Transverse colon (tissue), 4 donors: Measurements from ENCODE around the gene PRTG. TPM values are rescaled to one million over a fixed set of nuclear protein-coding genes. Genes with fewer than 3 reads are reported as not detected.

Experiments used
- DNase-seq: peaks from one replicate; pipeline ENCODE4 v3.0.0-alpha.2; 2019
- H3K27ac ChIP-seq, 4 donors: fragments of 200-600 bp; sonication (generic); 2 replicates each; pipeline ENCODE4 v1.5.1; 2016 to 2018; ENCODE audit warnings: inconsistent platforms in 4 of 4
- H3K27me3 ChIP-seq: fragments of 200-600 bp; sonication (generic); 2 replicates; pipeline ENCODE4 v1.5.1; 2017; ENCODE audit warnings: inconsistent platforms
- H3K36me3 ChIP-seq, 4 donors: fragments of 200-600 bp; sonication (generic); 2 replicates each; pipeline ENCODE4 v1.5.1; 2017 to 2019; ENCODE audit warnings: inconsistent platforms in 4 of 4
- H3K4me1 ChIP-seq, 4 donors: fragments of 200-600 bp; sonication (generic); 2 replicates each; pipeline ENCODE4 v1.5.1; 2017 to 2020; ENCODE audit warnings: inconsistent platforms in 4 of 4
- H3K4me3 ChIP-seq, 4 donors: fragments of 200-600 bp; sonication (generic); 1 replicate in 1 of 4; 2 replicates in 3 of 4; pipeline versions ENCODE4 v1.5.1 to v1.6.1; 2017 to 2019; ENCODE audit warnings: inconsistent platforms in 4 of 4
- H3K9me3 ChIP-seq, 2 donors: fragments of 200-600 bp; sonication (generic); 2 replicates each; pipeline ENCODE4 v1.5.1; 2017 to 2019; ENCODE audit warnings: inconsistent platforms in 2 of 2
- EP300 ChIP-seq: sonication (generic); formaldehyde crosslinking; IDR thresholded peaks from one replicate; pipeline ENCODE4 v1.6.1; 2017; ENCODE audit warnings: antibody characterized with exemption, low read depth
- POLR2A ChIP-seq: fragments of 450-650 bp; IDR thresholded peaks from one replicate; pipeline ENCODE4 v1.6.1; 2016; ENCODE audit warnings: antibody characterized with exemption, mild to moderate bottlenecking, moderate library complexity
- POLR2AphosphoS5 ChIP-seq, 3 donors: sonication (generic); formaldehyde crosslinking; IDR thresholded peaks; one replicate each; pipeline ENCODE4 v1.6.1; 2016; ENCODE audit warnings: antibody characterized with exemption in 3 of 3
- WGBS, 2 donors: methylation state at CpG; one replicate each; pipeline ENCODE4 v1.1.5; 2018; ENCODE audit warnings: low coverage in 1 of 2; 5-methylcytosine and 5-hydroxymethylcytosine counted together
- in situ Hi-C, 4 donors: fragments of 200-750 bp; cut with MboI; loops; one replicate each; pipeline versions ENCODE4 v1.15.0 to v1.15.1; 2017; ENCODE audit warnings: low sequenced_read_pairs in 3 of 4, low pct_ligation_motif_present in 1 of 4, low pct_unique_long_range_greater_than_20kb in 1 of 4
- intact Hi-C: fragments of 100-400 bp; cut with DNase I; formaldehyde crosslinking; loops from one replicate; pipeline ENCODE4 v1.15.1; 2023; ENCODE audit warnings: low total_unique reads
- total RNA-seq, 4 donors: library from RNA; depleted of rRNA; stranded (reverse); fragments of >200 nt; gene quantifications; one replicate each; pipeline ENCODE4 v1.1.0, GENCODE V29; 2016
- TF ChIP-seq, protein P1 (sequence below), 5 experiments: fragments of 200-600 bp in 3 of 5; fragments of 450-650 bp in 2 of 5; sonication (generic) in 3 of 5; IDR thresholded peaks; 1 replicate in 2 of 5; 2 replicates in 3 of 5; pipeline ENCODE4 v1.5.1; 2016 to 2017; ENCODE audit warnings: antibody characterized with exemption in 5 of 5, inconsistent platforms in 3 of 5, mild to moderate bottlenecking in 2 of 5, moderate library complexity in 1 of 5

Gene PRTG
- total RNA-seq, 4 donors from 2014 or later, result 0.20 to 0.75 (median 0.66) TPM

DNA sequence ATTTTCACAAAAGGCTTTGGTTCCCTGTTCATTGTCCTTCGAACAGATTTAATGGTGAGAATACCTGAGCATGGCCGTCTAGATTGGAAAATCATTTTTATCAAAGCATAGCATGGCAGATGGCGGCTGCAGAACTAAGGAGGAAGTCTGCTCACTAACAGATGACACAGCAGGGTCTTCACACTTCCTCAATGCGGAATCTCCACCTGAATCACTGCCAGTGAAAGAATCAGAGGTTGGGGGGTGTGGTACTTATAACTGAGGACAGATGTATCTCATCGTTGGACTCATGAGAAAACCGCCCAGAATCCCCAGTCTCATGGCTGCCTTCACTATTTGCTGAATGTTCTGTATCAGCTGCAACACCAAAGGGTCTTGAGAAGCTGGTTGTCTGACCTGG lies 123.2 kb downstream of the PRTG start:
- in situ Hi-C loops, result no loop called here
- Histone ChIP-seq H3K4me1 (no peaks in the 10 kb centered on the region), H3K9me3 (no peaks in the 10 kb centered on the region), H3K4me3 (no peak overlapping the region), H3K36me3 (no peaks in the 10 kb centered on the region), H3K27ac (no peak overlapping the region), H3K27me3 (no peaks in the 10 kb centered on the region)
- intact Hi-C loops, result no loop called here
- no peak for DNase-seq
- WGBS, 2 donors, result 63 to 79% methylated on average over 4 to 6 of the region's 6 CpGs
- no peak for TF ChIP-seq POLR2AphosphoS5 (IDR thresholded peaks at IDR 0.05)
- TF ChIP-seq, protein P1, sequence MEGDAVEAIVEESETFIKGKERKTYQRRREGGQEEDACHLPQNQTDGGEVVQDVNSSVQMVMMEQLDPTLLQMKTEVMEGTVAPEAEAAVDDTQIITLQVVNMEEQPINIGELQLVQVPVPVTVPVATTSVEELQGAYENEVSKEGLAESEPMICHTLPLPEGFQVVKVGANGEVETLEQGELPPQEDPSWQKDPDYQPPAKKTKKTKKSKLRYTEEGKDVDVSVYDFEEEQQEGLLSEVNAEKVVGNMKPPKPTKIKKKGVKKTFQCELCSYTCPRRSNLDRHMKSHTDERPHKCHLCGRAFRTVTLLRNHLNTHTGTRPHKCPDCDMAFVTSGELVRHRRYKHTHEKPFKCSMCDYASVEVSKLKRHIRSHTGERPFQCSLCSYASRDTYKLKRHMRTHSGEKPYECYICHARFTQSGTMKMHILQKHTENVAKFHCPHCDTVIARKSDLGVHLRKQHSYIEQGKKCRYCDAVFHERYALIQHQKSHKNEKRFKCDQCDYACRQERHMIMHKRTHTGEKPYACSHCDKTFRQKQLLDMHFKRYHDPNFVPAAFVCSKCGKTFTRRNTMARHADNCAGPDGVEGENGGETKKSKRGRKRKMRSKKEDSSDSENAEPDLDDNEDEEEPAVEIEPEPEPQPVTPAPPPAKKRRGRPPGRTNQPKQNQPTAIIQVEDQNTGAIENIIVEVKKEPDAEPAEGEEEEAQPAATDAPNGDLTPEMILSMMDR (IDR thresholded peaks at IDR 0.05), result no peak
- no peak for TF ChIP-seq EP300
- no peak for TF ChIP-seq POLR2A

- Histone ChIP-seq H3K4me1 (no peaks in the 10 kb centered on the region), H3K9me3 (no peaks in the 10 kb centered on the region), H3K4me3 (no peak overlapping the region), H3K27me3 (no peaks in the 10 kb centered on the region), H3K27ac (no peak overlapping the region), H3K36me3 (no peaks in the 10 kb centered on the region)
- DNase-seq, result no peak
- in situ Hi-C loops (no loop called here), intact Hi-C loops (no loop called here)
- 84 to 93% methylated on average over 4 of the region's 4 CpGs for WGBS, 2 donors
- TF ChIP-seq POLR2A (no peak), EP300 (no peak), POLR2AphosphoS5 (IDR thresholded peaks at IDR 0.05) (no peak)
- TF ChIP-seq, protein P1 (IDR thresholded peaks at IDR 0.05), result no peak
Measured at GRCh38 chr15:55618387-55618786, 124.6 kb downstream of the PRTG start.

GRCh38 chr15:55615445-55615844 lies 127.5 kb downstream of the PRTG start:
- H3K36me3 ChIP-seq, result no peaks in the 10 kb centered on the region
- no peak overlapping the region for H3K27ac ChIP-seq
- TF ChIP-seq POLR2A, result no peak
- intact Hi-C loops, result no loop called here
- no peaks in the 10 kb centered on the region for H3K4me1 ChIP-seq
- 53 to 55% methylated on average over 1 of the region's 1 CpG for WGBS, 2 donors
- H3K9me3 ChIP-seq, result no peaks in the 10 kb centered on the region
- no peaks in the 10 kb centered on the region for H3K27me3 ChIP-seq
- no peak overlapping the region for H3K4me3 ChIP-seq
- no peak for DNase-seq
- in situ Hi-C loops, result no loop called here

GRCh38 chr15:55613727-55614126 lies 129.2 kb downstream of the PRTG start:
- TF ChIP-seq, protein P1 (IDR thresholded peaks at IDR 0.05), result no peak
- no peak for TF ChIP-seq EP300
- no peak for TF ChIP-seq POLR2A
- no peak for DNase-seq
- Histone ChIP-seq H3K4me1 (no peaks in the 10 kb centered on the region), H3K4me3 (no peak overlapping the region), H3K36me3 (no peaks in the 10 kb centered on the region), H3K27me3 (no peaks in the 10 kb centered on the region), H3K27ac (no peak overlapping the region), H3K9me3 (no peaks in the 10 kb centered on the region)
- WGBS, 2 donors, result 65 to 71% methylated on average over 3 to 4 of the region's 4 CpGs
- intact Hi-C loops, result no loop called here
- in situ Hi-C loops, result no loop called here

GRCh38 chr15:55606214-55606613 lies 136.7 kb downstream of the PRTG start:
- intact Hi-C loops (no loop called here), in situ Hi-C loops (no loop called here)
- Histone ChIP-seq H3K4me3 (no peak overlapping the region), H3K36me3 (no peaks in the 10 kb centered on the region), H3K27ac (no peak overlapping the region), H3K4me1 (no peaks in the 10 kb centered on the region), H3K9me3 (no peaks in the 10 kb centered on the region), H3K27me3 (peaks cover 4% of the 10 kb centered on the region)
- 89 to 94% methylated on average over 5 of the region's 5 CpGs for WGBS, 2 donors
- TF ChIP-seq, protein P1 (IDR thresholded peaks at IDR 0.05), result no peak
- no peak for TF ChIP-seq EP300
- no peak for TF ChIP-seq POLR2A
- TF ChIP-seq POLR2AphosphoS5 (IDR thresholded peaks at IDR 0.05), result no peak
- no peak for DNase-seq
